Measurements from ENCODE around the gene GALNT16.

DNA sequence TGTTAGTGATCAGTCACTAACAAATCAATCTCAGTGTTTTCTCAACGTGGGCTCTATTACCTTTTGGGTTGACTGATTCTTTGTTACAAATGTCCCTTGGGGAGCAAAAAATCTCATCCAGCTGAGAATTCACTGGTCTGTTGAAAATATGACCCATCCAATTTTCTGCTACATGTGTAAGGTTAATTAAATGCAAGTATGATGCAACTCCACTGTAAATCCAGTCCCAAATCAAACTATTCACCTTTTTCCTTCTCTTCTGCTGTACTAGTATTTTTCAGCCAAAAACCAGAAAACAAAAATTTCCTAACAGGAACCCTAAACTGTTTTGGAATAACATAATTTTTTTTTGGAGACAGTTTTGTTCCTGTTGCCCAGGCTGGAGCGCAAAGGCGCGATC lies 136.0 kb downstream of the GALNT16 start:
- TF ChIP-seq, protein P1, sequence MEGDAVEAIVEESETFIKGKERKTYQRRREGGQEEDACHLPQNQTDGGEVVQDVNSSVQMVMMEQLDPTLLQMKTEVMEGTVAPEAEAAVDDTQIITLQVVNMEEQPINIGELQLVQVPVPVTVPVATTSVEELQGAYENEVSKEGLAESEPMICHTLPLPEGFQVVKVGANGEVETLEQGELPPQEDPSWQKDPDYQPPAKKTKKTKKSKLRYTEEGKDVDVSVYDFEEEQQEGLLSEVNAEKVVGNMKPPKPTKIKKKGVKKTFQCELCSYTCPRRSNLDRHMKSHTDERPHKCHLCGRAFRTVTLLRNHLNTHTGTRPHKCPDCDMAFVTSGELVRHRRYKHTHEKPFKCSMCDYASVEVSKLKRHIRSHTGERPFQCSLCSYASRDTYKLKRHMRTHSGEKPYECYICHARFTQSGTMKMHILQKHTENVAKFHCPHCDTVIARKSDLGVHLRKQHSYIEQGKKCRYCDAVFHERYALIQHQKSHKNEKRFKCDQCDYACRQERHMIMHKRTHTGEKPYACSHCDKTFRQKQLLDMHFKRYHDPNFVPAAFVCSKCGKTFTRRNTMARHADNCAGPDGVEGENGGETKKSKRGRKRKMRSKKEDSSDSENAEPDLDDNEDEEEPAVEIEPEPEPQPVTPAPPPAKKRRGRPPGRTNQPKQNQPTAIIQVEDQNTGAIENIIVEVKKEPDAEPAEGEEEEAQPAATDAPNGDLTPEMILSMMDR (IDR thresholded peaks at IDR 0.05; ENCODE audit: borderline replicate concordance, extremely low read depth, low read length, poor library complexity, severe bottlenecking), result no peak
- TF ChIP-seq EZH2 (IDR thresholded peaks at IDR 0.05; ENCODE audit: borderline replicate concordance, low read depth, low read length, severe bottlenecking), result no peak
